Panc1 (cell line): Measurements from ENCODE around the gene ATP13A1. TPM values are rescaled to one million over a fixed set of nuclear protein-coding genes. Genes with fewer than 3 reads are reported as not detected.
"Not testable (repeated sequence)": the region's sequence is repeated elsewhere in the genome, so short reads cannot be mapped to it uniquely, and the experiment has no call there.

ENCODE experiments used
- ATAC-seq: fragments of 200-7000 bp; cut with Tn5 transposase; 2 replicates; pipeline ENCODE4 v1.9.1; 2020; ENCODE audit warnings: mild to moderate bottlenecking, moderate library complexity
- BruUV-seq: library from RNA; stranded (reverse); fragments of 400-500 nt; replicated peaks from 2 replicates; lab custom pipeline; 2021; lab: Mats Ljungman, UMichigan
- CTCF ChIA-PET: fragments of 300-600 bp; sonication (Branson Sonifier 250); formaldehyde crosslinking; loops from one replicate; lab custom pipeline; 2022; ENCODE audit warnings: antibody characterized with exemption; lab: Charles Lee
- POLR2A ChIA-PET: fragments of 300-600 bp; sonication (Branson Sonifier 250); formaldehyde crosslinking; loops from one replicate; lab custom pipeline; 2022; ENCODE audit warnings: antibody characterized with exemption; lab: Charles Lee
- DNase-seq: peaks from one replicate; pipeline ENCODE4 v3.0.0-alpha.2; 2010; ENCODE audit warnings: low read depth, low spot score
- H3K27ac ChIP-seq: 2 replicates; pipeline ENCODE4 v1.5.1; 2011; ENCODE audit warnings: mild to moderate bottlenecking, low read length, inconsistent platforms
- H3K27me3 ChIP-seq: fragments of 200-500 bp; sonication (Bioruptor generic); 2 replicates; pipeline ENCODE4 v1.6.0; 2014; ENCODE audit warnings: low read length, inconsistent platforms; ENCODE audit not compliant: control insufficient read depth, insufficient read depth
- H3K36me3 ChIP-seq: fragments of 200-500 bp; sonication (Bioruptor generic); 2 replicates; pipeline ENCODE4 v1.5.1; 2014; ENCODE audit warnings: inconsistent platforms, mild to moderate bottlenecking, low read length, moderate library complexity; ENCODE audit not compliant: control insufficient read depth, insufficient read depth
- H3K4me1 ChIP-seq: 2 replicates; pipeline ENCODE4 v1.5.1; 2011; ENCODE audit warnings: inconsistent platforms, mild to moderate bottlenecking, low read length, moderate library complexity; ENCODE audit not compliant: control insufficient read depth, insufficient read depth
- H3K4me3 ChIP-seq, 2 experiments: 2 replicates each; pipeline ENCODE4 v1.5.1; 2011 to 2012; ENCODE audit warnings: low read depth in 2 of 2, low read length in 2 of 2, mild to moderate bottlenecking in 2 of 2, inconsistent platforms in 1 of 2, moderate library complexity in 1 of 2
- H3K9me3 ChIP-seq: fragments of 200-500 bp; sonication (Bioruptor generic); 2 replicates; pipeline ENCODE4 v1.5.1; 2014; ENCODE audit warnings: low read depth, mild to moderate bottlenecking, inconsistent platforms, low read length, moderate library complexity; ENCODE audit not compliant: control insufficient read depth, insufficient read depth
- CTCF ChIP-seq: fragments of 450-650 bp; IDR thresholded peaks from 2 replicates; pipeline ENCODE4 v1.5.1; 2017; ENCODE audit warnings: mild to moderate bottlenecking
- POLR2AphosphoS5 ChIP-seq: IDR thresholded peaks from 2 replicates; pipeline ENCODE4 v1.6.1; 2012; ENCODE audit warnings: mild to moderate bottlenecking, low read depth, low read length, moderate library complexity
- REST ChIP-seq, 2 experiments: IDR thresholded peaks; 2 replicates each; pipeline ENCODE4 v1.6.1; 2011 to 2012; ENCODE audit warnings: low read depth in 2 of 2, control low read depth in 1 of 2, low read length in 1 of 2, mild to moderate bottlenecking in 1 of 2, moderate library complexity in 1 of 2; ENCODE audit not compliant: insufficient read depth in 1 of 2
- SIN3A ChIP-seq: IDR thresholded peaks from 2 replicates; pipeline ENCODE4 v1.6.1; 2012; ENCODE audit warnings: low read depth, mild to moderate bottlenecking, low read length, moderate library complexity, borderline replicate concordance; ENCODE audit not compliant: insufficient read depth
- TCF7L2 ChIP-seq: IDR thresholded peaks from 2 replicates; pipeline ENCODE4 v1.6.1; 2011; ENCODE audit warnings: mild to moderate bottlenecking, low read depth, low read length, inconsistent platforms
- in situ Hi-C: cut with HindIII; loops from 2 replicates; pipeline ENCODE4 v1.10.0; 2016; ENCODE audit warnings: low sequenced_read_pairs, low pct_unique_long_range_greater_than_20kb
- intact Hi-C: fragments of 100-400 bp; cut with micrococcal nuclease; formaldehyde crosslinking; loops from one replicate; pipeline ENCODE4 v1.10.0; 2022; ENCODE audit not compliant: unreplicated experiment
- total RNA-seq: library from RNA; stranded (reverse); gene quantifications from one replicate; pipeline ENCODE4 v1.2.1, GENCODE V29; 2021; ENCODE audit not compliant: unreplicated experiment

The ATP13A1 gene
- total RNA-seq, 1 experiment from 2014 or later, result 62.3 TPM

GRCh38 chr19:19602136-19602712 lies 61.3 kb downstream of the ATP13A1 start:
- H3K27me3 ChIP-seq, result no peaks in the 10 kb centered on the region
- DNase-seq, result no peak
- H3K4me3 ChIP-seq, result no peak overlapping the region
- no peaks in the 10 kb centered on the region for H3K9me3 ChIP-seq
- H3K27ac ChIP-seq, result no peak overlapping the region
- ATAC-seq, result no peak
- peaks cover 5% of the 10 kb centered on the region for H3K4me1 ChIP-seq
- POLR2A ChIA-PET, result no interaction called here
- no peak for TF ChIP-seq CTCF
- no peak for TF ChIP-seq POLR2AphosphoS5
- TF ChIP-seq TCF7L2, result no peak
- no peak for TF ChIP-seq REST (IDR thresholded peaks at IDR 0.05; ENCODE audit: insufficient read depth in 1 of 2, low read depth in 2 of 2, low read length in 1 of 2)
- no peak for TF ChIP-seq SIN3A
- intact Hi-C loops, result no loop called here
- no TSS peak for BruUV-seq
- in situ Hi-C loops, result no loop called here
- CTCF ChIA-PET, result no interaction called here
- no peaks in the 10 kb centered on the region for H3K36me3 ChIP-seq

- TF ChIP-seq TCF7L2, result no peak
- no peak for TF ChIP-seq SIN3A
- TF ChIP-seq CTCF, result no peak
- TF ChIP-seq REST (IDR thresholded peaks at IDR 0.05; ENCODE audit: insufficient read depth in 1 of 2, low read depth in 2 of 2, low read length in 1 of 2), result no peak
- TF ChIP-seq POLR2AphosphoS5, result no peak
Observed at GRCh38 chr19:19600793-19601330, 62.6 kb downstream of the ATP13A1 start.

GRCh38 chr19:19598728-19599451 lies 64.6 kb downstream of the ATP13A1 start:
- intact Hi-C loops, H3K27ac ChIP-seq, H3K27me3 ChIP-seq, H3K4me1 ChIP-seq, H3K4me3 ChIP-seq, H3K9me3 ChIP-seq, ATAC-seq, CTCF ChIA-PET, DNase-seq, BruUV-seq, in situ Hi-C loops, H3K36me3 ChIP-seq, POLR2A ChIA-PET: not testable (repeated sequence)

More at GRCh38 chr19:19600793-19601330, 62.6 kb downstream of the ATP13A1 start:
- DNase-seq (no peak), ATAC-seq (no peak)
- H3K4me3 ChIP-seq, result no peak overlapping the region
- no peaks in the 10 kb centered on the region; the same call in 1 of the 2 replicates for H3K4me1 ChIP-seq
- no TSS peak for BruUV-seq
- no peak overlapping the region for H3K27ac ChIP-seq
- no peaks in the 10 kb centered on the region for H3K9me3 ChIP-seq
- intact Hi-C loops, result no loop called here
- CTCF ChIA-PET, result no interaction called here
- no peaks in the 10 kb centered on the region for H3K27me3 ChIP-seq
- H3K36me3 ChIP-seq, result no peaks in the 10 kb centered on the region
- in situ Hi-C loops, result no loop called here
- POLR2A ChIA-PET, result no interaction called here
